Upper lobe of right lung (tissue), 1 donor: ENCODE results near the gene TACC2. TPM values are rescaled to one million over a fixed set of nuclear protein-coding genes. Genes with fewer than 3 reads are reported as not detected.

Experiments
- ATAC-seq: fragments of 200-7000 bp; cut with Tn5 transposase; one replicate; pipeline ENCODE4 v1.9.1; 2020; ENCODE audit warnings: mild to moderate bottlenecking, moderate library complexity
- DNase-seq: peaks from one replicate; pipeline ENCODE4 v3.0.0-alpha.2; 2020
- H3K27ac ChIP-seq: fragments of 200-600 bp; one replicate; pipeline ENCODE4 v1.8.0; 2022
- H3K27me3 ChIP-seq: fragments of 200-600 bp; one replicate; pipeline ENCODE4 v1.8.0; 2022; ENCODE audit warnings: mild to moderate bottlenecking
- H3K36me3 ChIP-seq: fragments of 200-600 bp; one replicate; pipeline ENCODE4 v1.8.0; 2022
- H3K4me1 ChIP-seq: fragments of 200-600 bp; one replicate; pipeline ENCODE4 v1.8.0; 2022
- H3K4me3 ChIP-seq: fragments of 200-600 bp; one replicate; pipeline ENCODE4 v1.8.0; 2022; ENCODE audit warnings: mild to moderate bottlenecking
- H3K9me3 ChIP-seq: fragments of 200-600 bp; one replicate; pipeline ENCODE4 v1.8.0; 2022
- intact Hi-C: fragments of 100-400 bp; cut with DNase I; formaldehyde crosslinking; loops from one replicate; pipeline ENCODE4 v1.11.0; 2022
- total RNA-seq: library from RNA; stranded (reverse); fragmentation: NEBNext Ultra II Directional; extraction: Animal tissue kit (Norgen Biotek cat#: 25700); gene quantifications from one replicate; pipeline ENCODE4 v1.2.1, GENCODE V29; 2021
- TF ChIP-seq, protein P1 (sequence below): fragments of 200-600 bp; IDR thresholded peaks from one replicate; pipeline ENCODE4 v1.8.0; 2022; ENCODE audit warnings: antibody characterized with exemption
- donor health status: DM: no; HTN: yes; CAD: no; lungs with severe emphysema.

Gene TACC2
- total RNA-seq, 1 donor from 2014 or later, result 236 TPM

DNA sequence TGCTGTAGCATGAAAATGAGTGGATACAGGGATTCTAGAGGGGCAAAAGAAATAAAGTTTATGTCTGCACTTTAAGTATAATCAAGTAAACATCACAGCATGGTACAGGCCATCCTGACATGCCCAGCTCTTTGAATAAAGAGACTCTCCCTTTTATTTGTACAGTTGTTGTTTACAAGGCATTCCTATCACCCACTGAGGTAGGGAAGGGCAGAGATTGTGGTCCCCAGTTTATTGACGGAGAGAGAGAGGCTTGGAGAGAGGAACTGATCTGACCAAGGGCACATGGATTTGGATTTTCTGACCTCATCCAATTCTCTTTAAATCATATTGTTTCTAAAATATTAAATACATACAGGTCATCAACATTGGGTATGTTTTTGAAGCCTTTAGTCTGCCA is 53.9 kb downstream of the TACC2 start:
- TF ChIP-seq, protein P1, sequence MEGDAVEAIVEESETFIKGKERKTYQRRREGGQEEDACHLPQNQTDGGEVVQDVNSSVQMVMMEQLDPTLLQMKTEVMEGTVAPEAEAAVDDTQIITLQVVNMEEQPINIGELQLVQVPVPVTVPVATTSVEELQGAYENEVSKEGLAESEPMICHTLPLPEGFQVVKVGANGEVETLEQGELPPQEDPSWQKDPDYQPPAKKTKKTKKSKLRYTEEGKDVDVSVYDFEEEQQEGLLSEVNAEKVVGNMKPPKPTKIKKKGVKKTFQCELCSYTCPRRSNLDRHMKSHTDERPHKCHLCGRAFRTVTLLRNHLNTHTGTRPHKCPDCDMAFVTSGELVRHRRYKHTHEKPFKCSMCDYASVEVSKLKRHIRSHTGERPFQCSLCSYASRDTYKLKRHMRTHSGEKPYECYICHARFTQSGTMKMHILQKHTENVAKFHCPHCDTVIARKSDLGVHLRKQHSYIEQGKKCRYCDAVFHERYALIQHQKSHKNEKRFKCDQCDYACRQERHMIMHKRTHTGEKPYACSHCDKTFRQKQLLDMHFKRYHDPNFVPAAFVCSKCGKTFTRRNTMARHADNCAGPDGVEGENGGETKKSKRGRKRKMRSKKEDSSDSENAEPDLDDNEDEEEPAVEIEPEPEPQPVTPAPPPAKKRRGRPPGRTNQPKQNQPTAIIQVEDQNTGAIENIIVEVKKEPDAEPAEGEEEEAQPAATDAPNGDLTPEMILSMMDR, result no peak
- ATAC-seq (no peak), DNase-seq (no peak)
- intact Hi-C loops, result no loop called here
- Histone ChIP-seq H3K36me3 (no peaks in the 10 kb centered on the region), H3K4me3 (no peak overlapping the region), H3K9me3 (no peaks in the 10 kb centered on the region), H3K27me3 (no peaks in the 10 kb centered on the region), H3K4me1 (no peaks in the 10 kb centered on the region), H3K27ac (no peak overlapping the region)

DNA sequence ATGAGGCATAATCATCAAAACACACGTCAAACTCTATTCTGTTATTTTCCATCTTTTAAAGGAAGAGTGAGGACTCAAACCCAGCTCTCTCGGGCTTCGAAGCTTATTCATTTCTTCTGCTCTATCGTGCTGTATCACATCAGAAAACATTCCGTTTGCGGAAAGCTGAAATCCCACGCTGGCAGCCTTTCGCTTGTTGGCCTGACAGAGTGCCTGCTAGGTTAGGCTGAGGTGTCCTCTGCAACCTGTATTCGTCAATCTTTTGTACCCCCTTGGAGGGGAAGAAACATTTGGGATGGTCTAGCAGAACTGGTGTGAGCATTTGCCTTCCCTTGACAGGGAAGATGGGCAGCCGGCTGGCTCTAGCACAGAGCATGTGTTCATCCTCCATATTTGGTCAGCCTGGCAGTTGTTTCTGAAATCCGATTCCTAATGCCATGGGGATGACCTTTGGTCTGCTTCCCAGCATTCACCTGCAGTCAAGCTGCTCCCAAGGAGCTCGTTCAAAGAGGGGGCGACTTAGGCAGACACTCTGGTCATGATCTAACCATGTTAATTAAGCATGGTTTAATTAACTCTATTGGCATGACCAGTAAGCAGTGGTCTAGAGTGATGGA is 55.2 kb downstream of the TACC2 start:
- TF ChIP-seq, protein P1, result no peak
- DNase-seq, result no peak
- ATAC-seq, result no peak

DNA sequence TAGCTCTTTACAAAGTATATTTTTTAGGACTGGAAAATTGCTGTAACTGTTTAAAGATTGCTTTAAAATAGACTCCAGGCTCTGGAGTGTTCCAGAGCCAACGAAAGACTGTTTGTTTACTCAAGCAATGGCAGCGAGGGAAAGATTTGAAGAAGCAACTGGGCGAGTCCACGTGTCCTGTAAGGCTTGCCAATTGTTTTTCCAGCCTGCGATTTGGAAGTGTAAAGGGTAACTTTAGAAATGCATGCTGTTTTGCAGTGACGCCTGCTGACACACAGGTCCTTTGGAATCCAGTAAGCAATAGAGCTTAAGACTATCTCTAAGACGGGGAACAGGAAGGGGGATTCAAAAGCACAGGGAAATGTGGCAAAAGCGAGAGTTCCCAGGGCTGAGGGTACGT is 55.8 kb downstream of the TACC2 start:
- Histone ChIP-seq H3K36me3 (no peaks in the 10 kb centered on the region), H3K27ac (no peak overlapping the region), H3K9me3 (no peaks in the 10 kb centered on the region), H3K4me1 (no peaks in the 10 kb centered on the region), H3K4me3 (no peak overlapping the region), H3K27me3 (no peaks in the 10 kb centered on the region)
- ATAC-seq (no peak), DNase-seq (no peak)
- TF ChIP-seq, protein P1, result no peak
- intact Hi-C loops, result no loop called here

More for the DNA sequence above, 55.2 kb downstream of the TACC2 start:
- Histone ChIP-seq H3K4me3 (no peak overlapping the region), H3K27me3 (no peaks in the 10 kb centered on the region), H3K36me3 (no peaks in the 10 kb centered on the region), H3K4me1 (no peaks in the 10 kb centered on the region), H3K9me3 (no peaks in the 10 kb centered on the region), H3K27ac (no peak overlapping the region)
- intact Hi-C loops, result no loop called here

DNA sequence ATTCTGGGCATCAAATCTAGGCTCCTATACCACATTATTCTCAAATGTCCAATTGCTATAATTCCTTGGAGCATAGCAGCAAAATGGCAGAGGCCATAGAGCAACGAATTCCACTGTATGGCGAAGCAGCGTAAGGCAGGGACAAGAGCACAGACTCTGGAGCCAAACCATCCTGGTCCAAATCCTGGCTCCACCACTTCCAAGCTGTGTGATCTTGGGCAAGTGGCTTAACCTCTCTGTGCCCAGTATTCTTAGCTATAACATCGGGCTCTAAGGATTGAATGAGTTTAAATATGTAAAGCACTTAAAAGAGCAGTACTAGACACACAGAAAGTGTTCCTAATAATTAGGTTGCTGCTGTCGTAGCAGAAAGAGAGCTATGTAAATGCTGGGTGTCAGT is 56.2 kb downstream of the TACC2 start:
- intact Hi-C loops, result no loop called here
- DNase-seq (no peak), ATAC-seq (no peak)

DNA sequence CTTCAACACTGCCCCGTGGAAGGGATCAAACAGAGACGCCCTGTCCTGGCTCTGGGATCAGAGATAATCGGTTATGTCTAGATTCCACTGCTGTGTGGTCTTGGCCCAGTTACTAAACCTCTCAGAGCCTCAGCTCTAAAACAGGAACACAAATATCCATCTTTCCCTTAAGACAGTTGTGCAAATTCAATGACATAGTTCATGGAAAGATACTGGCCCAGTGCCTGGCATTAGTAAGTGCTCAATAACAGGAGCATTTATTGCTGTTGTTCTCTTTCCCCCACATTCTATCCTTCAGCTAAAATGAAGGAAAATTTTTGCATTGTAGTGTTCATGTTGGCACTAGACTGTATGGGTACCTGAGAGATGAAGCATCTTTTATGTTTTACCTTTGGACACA is 58.6 kb downstream of the TACC2 start:
- intact Hi-C loops, result no loop called here
- no peak overlapping the region for H3K27ac ChIP-seq
- no peak overlapping the region for H3K4me3 ChIP-seq
- no peaks in the 10 kb centered on the region for H3K27me3 ChIP-seq
- H3K4me1 ChIP-seq, result peaks cover 5% of the 10 kb centered on the region
- no peaks in the 10 kb centered on the region for H3K36me3 ChIP-seq
- ATAC-seq (no peak), DNase-seq (no peak)
- no peaks in the 10 kb centered on the region for H3K9me3 ChIP-seq
- TF ChIP-seq, protein P1, result no peak

More for the DNA sequence above, 56.2 kb downstream of the TACC2 start:
- H3K36me3 ChIP-seq, result no peaks in the 10 kb centered on the region
- H3K27me3 ChIP-seq, result no peaks in the 10 kb centered on the region
- H3K4me3 ChIP-seq, result no peak overlapping the region
- H3K4me1 ChIP-seq, result no peaks in the 10 kb centered on the region
- H3K27ac ChIP-seq, result no peak overlapping the region
- H3K9me3 ChIP-seq, result no peaks in the 10 kb centered on the region
- TF ChIP-seq, protein P1, result no peak

DNA sequence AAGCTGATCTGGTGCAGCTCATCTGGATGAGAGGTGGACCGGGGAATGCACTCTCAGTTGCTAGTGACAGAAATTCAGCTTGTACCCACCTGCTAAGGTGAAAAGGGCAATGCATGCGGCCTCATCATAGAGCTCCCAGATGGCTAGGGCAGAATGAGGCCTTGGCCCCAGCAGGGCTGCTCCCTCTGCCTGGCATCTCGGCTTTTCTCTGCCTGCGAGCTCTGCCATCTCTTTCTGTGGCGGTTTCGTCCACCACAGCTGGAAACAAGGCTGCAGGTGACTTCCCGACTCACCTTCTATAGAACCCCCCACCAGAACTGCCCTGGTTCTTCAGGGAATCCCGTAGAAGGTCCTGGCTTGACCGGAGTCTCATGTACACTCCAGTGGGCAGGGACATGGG is 60.1 kb downstream of the TACC2 start:
- H3K27ac ChIP-seq, result no peak overlapping the region
- no peaks in the 10 kb centered on the region for H3K36me3 ChIP-seq
- no peak for DNase-seq
- TF ChIP-seq, protein P1, result no peak
- intact Hi-C loops, result no loop called here
- H3K4me1 ChIP-seq, result peaks cover 5% of the 10 kb centered on the region
- no peaks in the 10 kb centered on the region for H3K9me3 ChIP-seq
- no peak for ATAC-seq
- no peaks in the 10 kb centered on the region for H3K27me3 ChIP-seq
- no peak overlapping the region for H3K4me3 ChIP-seq
